NCI-H82 (cell line): Measurements from ENCODE around the gene CAMKMT.
A peak's percentile ranks its signal among the peaks of the same experiment; 100 is the strongest.

Source experiments
- DNase-seq: peaks from one replicate; lab custom pipeline; 2025; lab: John Stamatoyannopoulos, UW

CAMKMT gene

DNA sequence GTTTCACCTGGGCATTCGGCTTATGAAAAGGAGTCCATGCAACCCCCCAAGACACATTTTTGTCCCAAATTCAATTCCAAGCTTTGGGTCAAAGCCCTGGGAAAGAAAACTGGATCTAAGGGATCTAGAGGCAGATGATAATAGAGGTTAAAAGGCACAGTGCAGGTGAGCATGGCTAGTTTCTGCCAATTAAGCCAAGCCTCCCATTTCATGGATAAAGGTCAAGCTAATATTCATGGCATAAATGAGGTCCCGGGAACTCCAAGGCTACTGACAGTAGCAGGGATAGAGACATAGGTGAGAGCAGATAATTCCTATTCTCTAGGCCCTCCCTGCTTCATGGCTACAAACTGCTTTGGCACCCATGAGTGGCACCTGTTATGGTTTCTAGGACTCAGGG, 83.1 kb downstream of the CAMKMT start:
- DNase-seq = no peak

DNA sequence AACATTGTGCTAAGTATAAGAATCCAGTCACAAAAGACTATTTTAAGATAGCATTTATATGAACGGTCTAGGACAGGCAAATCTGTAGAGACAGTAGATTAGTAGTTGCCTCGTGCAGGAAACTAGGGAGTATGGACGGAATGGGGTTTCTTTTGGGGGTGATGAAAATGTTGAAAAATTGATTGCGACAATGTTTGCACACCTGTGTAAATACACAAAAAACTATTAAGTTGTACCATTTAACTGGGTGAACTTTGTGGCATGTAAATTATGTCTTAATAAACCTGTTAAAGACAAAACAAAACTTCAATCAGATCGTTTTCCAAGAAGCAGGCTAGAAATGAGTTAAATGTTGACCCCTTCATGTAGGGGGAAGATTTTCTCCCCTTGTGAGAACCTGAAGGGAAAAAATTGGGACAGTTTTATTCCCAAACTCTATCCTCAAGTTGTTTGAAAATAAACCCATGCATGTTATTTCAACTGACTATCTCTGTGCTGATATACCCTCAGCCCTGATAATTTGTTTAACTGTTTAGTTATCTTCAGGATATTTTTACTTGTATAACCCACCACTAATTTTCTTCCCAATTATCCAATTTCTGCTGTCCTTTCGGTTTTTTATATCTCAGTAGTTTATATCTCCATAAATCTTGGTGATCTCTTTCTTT, 87.2 kb downstream of the CAMKMT start:
- DNase-seq = no peak

DNA sequence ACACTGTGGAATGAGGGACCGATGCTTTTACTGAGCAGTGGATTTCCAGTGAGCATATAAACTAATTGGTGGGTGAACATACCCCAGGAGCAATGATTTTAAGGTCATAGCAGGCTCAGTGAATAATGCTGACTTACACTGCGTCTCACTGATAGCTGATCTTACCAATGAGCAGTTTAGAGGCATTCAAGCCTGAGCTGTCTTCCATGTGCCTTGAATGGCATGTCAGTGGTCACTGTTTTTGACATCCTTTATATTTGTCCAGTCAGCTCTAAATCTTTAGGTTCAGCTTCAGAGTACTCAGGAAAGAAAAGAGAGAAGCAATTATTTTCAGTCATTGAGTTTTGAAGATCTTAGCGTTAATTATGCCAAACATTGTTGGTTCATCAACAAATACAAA, 88.3 kb downstream of the CAMKMT start:
- DNase-seq = peak; percentile 7

DNA sequence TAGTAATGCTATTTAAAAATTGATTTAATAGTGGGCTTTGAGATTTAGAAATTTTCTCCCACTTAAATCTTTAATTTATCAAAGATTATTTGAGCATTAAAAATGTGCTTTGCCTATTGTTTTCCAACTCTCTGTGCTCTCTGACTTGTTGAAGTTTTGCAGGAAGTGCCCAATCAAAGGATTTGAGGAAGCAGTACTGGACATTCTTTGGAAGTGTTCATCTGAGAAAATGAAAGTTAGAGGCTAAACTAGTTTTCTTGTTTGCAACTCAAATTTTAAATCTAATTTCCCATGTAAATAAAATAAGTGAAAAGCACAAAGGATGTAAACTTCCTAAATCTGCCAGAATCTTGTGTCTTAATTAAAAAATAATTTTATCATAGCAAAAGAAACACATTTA, 89.1 kb downstream of the CAMKMT start:
- no peak for DNase-seq

DNA sequence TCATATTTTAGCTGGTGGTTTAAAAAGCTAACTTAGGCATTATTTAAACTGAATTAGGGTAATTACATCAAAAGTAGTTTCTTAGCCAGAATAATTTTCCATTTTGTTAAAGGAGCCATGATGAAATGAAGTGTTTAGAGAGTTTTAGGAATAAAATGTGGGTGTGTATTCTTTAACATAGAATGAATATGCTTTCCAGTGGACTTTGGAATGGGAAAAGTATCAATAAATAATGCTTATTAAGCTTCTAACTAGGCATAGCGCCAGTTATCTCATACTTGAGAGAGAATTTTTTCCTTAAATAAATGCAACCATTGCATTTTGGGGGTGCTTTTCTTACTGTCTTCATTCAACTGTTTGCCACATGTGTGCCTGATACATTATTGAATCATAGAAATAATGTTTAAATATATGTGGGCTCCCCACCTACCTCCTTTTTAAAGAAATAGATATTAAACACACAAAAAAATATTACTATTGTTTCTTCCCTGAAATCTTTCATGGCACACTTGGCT, 90.4 kb downstream of the CAMKMT start:
- DNase-seq = no peak

DNA sequence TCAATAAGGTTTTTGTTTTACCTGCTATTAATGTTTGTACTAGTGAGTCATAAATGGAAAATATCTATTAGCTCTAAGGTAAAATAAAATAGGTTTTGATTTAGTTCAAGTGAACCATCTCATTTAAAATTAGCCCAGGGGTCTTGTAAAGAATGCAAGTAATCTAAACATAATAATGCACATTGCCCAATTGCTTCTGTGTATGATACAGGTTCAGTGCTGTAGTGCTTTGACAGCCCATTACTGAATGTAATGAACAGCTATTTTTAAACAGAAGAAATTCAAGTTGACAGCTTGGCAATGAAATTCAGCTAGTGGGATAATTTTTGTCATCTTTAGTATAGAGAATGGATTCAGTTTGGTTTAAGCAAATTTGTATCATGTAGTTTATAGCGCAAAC, 91.5 kb downstream of the CAMKMT start:
- no peak for DNase-seq

DNA sequence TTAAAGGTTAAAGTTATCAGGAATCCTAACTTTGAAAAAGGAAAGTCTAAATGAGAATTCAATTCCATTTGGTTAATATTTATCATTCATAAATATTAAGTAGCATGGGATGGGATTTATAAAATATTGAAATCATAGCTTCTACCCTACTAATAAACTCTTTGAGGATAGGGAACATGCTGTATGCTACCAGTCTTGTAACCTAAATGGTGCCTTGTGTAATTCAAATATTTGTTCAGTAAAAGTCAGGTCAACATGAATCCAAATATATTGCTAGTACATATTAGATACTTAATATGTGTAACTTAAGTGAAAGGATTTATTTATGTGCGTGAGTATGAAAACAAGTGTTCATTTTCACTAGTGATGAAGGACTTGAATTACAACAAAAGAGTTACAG, 94.1 kb downstream of the CAMKMT start:
- DNase-seq = no peak

DNA sequence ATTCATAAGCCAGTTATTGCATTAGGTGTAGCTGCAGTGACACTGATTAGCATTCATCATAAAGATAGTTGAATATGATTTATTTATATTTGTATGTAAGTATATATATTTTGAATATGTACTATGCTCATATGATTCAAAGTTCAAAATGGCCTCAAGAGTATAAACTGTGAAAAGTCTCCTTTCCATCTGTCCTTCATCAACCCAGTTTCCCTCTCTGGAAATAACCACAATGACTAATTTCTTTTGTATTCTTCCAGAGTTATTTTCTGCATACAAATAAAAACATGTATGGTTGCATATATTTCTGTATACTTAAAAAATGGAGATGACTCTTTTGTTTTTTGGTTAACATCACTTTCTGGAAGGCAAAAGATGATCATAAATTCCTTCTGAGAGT, 95.2 kb downstream of the CAMKMT start:
- no peak for DNase-seq

DNA sequence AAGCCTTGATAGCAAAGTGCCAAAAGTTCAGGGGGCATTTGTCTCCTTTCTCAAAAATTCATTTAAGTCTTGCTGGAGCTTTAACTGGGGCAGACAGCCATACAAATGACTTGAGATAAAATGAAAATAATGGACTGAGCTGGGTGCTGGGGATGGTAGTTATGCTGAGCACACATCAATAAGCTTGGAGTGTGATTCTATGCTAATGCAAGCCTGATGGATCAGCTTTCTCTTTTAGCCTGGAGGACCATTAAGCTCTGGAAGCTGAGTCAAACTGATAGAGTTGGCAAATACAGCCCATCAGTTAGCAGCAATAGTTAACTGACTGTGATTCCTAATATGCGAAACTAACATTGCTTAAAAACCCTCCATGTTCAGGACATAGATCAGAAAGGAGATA, 98.0 kb downstream of the CAMKMT start:
- no peak for DNase-seq

DNA sequence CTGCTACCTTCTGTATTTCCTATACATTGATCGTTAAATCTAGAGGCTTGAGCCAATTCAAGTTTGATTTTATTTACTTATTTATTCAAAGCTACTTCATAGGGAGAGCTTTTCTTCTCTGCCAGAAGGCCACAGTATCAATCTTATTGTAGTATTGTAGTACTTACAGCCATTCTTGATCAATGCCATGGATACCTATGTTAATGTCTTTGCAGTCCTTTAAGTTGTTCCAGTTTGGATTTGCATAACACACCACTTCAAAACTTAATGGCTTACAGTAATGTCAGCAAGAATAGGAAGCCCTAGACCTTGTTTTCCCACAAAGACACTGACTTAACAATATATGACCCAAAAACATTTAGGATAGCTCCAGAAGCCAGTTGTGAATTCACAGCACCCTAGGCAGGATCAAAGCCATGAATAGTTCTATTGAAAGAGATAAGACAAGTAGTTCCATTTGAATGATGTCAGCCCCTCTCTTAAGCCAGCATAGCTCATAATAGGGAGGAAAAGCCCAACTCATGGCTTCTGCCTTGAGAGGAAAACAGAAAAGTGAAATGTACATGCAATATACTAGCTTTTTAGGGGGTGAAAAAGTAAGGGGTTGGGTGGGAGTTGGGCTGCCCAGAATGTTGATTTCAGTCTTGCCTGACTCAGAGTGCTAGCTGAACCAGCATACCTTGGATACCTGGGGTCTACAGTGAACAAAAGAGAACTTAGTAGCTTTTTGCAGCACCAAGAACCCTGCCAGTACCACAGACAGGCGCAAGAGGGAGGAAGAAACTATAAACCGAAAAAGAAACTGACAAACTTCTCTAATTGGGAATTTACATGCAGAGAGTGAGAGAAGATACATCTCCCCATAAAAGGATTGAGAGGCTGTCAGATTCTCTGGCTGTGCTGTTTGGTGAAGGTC, 101.4 kb downstream of the CAMKMT start:
- no peak for DNase-seq

DNA sequence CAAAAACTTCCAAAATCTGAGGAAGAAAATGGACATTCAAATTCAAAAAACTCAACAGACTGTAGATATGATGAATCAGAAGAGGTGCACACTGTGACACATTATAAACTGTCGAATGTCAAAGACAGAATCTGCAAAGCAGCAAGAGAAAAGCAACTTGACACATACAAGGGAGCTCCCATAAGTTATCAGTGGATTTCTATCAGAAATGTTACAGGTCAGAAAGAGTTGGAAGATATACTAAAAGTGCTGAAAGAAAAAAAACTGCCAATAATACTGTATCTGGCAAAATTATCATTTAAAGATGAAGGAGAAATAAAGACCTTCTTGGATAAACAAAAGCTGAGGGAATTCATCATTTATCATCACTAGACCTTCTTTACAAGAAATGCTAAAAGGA, 102.7 kb downstream of the CAMKMT start:
- no peak for DNase-seq

DNA sequence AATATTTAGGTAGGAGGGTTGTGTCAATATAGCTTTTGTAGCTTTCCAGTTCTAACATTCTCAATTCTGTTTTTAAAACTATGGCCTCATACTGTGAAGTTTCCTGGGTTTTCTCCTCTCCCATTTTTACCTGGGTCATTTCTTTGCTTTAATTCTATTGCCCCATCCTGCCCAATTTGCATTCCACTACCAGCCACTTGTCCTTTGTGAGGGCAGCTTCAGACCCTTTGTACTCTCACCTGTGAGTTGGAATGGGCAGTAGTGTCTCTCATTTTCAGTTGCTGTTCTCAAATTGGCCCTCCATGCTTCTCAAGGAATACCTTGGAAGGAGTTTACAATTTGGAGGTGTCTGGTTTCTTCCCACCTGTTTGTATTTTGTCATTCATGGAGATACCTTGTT, 108.4 kb downstream of the CAMKMT start:
- no peak for DNase-seq

DNA sequence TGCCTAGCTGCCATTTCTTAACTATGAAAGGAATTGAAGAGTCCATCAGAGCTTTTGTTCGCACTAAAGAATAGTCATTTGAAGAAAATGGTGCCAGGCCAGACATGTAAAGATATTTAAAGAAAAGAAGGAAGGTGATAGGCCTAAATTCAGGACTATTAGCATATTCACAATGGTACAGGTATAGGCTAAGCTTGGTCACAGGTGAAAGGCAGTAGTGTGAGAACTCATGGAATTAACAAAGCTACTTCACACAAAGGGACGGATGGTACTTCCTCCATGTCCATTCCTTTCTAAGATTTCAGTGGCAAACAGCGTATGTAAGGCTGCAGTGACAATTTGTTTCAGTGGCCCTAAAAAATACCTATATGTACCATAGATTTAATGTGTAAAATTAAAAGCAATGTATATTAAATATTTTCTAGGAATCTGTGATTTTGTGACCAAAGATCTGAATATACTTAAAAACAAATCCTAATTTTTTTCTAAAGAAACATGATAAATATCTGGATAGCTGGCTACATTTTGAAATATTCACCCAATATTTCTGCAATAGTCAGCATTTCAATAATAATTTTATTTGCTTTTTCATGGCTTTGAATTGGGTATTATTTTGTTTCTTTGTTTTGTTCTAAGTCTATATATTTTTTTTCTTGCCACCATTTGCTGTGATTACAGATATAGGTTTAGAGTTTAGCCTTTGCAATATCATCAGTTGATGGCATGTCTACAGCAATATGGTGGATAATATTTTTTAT, 116.1 kb downstream of the CAMKMT start:
- no peak for DNase-seq

DNA sequence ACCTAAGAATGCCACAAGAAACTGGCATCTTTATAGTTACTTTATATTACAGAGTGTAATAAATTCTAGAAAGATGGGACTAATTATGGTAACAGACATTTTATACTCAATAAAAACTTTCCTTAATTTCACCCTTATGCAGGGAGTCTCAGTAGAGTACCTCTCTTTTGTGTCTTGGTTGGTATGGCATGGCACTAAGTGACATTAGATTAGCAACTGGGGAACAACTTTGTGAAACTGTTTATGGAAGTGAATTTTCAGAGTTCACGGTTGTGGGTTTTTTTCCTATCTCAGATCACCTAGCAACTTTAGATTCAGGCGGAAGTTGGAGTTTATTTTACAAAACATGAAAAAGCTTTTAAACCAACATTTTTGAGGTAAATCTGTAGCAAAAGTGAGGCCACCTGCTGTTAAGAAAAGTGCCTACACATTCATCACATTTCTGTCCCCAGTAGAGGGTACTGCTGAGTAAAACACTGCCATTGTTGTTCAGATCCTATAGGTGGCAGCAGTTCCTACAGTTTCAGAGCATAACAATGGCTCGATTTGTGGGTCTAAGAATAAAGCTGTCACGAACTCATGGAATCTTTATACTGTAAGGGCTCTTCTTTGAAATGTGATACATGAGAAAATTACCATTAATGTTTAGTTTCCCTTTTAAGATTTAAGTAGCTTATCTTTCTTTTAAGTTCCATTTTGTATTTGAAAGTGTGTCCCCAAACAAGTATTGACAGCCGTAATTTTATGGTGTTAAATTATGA, 117.6 kb downstream of the CAMKMT start:
- DNase-seq = peak; percentile 92

DNA sequence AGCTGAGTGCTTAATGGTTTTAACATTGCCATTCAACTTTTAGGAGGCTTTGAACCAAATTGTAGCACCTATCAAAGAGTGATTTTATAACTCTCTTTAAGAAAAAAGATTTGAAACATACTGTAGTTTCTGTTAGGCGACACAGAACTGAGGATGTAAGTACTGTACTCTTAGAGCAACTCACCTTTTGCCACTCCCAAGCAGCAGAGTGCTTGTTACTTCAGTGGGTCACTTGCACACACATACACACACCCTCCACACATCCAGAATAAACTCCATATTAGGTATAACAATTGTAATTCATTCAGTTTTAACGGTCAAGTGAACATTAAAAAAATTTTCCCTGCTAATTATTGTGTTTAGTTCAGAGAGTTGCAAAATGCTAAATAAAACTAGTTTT, 118.3 kb downstream of the CAMKMT start:
- peak; percentile 22 for DNase-seq

DNA sequence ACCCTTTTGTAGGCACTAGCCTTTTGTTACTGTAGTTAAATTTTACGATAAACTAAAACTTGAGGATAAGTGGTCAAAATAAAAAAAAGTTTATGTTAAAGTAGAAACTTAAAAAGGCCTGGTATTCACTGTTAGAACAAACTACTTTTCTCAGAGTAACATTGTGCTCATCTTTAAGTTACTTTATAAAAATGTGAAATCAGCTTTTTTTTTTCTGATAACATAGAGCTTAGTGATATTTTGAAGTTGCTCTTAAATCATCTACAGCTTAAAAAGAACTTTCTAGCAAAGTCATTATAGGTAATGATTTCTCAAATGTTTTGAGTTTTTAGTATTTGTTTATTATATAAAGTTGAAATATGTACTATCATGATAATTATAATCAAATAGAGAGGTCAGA, 125.3 kb downstream of the CAMKMT start:
- DNase-seq = no peak

DNA sequence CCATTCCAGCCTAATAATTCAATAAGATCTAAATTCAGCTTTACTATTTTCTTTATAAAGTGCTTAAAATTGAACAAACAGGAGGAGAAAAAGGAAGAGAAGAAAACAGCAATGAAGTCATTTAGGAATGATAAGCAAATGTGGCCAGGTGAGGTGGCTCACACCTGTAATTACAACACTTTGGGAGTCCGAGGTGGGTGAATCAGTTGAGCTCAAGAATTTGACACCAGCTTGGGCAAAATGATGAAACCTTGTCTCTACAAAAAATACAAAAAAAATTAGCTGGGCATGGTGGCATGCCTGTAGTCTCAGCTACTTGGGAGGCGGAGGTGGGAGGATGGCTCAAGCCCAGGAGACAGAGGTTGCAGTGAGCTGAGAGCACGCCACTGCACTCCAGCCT, 129.0 kb downstream of the CAMKMT start:
- DNase-seq = no peak

DNA sequence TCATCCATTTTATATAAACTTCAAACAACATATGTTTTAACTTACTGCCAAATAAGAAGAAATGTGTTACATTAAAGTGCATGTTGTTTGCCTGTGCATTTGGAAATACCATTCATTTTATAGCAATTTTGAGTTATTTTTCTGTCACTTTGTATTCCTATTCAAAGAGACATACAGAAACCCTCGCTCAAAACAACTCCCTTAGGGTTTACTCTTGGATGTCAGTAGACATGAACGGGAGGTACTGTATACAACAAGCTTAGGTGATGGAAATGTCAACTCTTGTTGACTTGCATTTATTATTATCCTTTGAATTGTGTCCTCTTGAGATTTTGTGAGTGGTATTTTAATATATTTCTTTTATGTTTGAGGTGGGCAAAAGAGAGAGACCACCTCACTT, 132.3 kb downstream of the CAMKMT start:
- DNase-seq = no peak

DNA sequence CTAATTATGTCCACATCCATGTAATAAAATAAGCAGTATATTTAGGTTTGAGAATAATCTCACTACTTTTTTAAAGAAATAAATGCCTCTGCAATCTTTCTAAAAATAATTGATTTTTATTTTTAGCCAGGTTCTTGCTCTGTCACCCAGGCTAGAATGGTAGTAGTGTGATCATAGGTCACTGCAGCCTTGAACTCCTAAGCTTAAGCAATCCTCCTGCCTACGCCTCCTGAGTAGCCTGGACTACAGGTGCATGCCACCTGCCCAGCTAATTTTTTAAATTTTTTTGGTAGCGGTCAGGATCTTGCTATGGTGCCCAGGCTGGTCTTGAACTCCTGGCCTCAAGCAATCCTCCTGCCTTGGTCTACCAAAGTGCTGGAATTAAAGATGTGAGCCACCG, 133.3 kb downstream of the CAMKMT start:
- no peak for DNase-seq

DNA sequence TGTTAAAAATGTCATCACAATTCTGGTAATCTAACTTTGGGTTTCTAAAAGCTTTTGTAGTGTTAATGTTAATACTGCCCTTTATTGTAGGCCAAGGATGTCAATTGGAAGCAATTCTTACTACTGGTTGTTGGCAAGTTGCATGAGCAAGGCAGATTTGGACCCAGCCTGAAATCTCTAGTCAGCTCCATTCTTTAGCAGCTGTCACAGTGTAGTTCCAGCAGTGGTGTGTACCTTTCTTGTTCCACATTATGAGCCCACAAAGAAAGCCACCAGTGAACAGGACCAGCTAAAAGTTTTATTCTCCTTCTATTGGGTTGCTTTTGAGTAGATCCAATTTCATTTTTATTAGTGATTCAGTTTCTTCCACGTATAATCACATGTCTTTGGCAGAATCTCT, 133.8 kb downstream of the CAMKMT start:
- peak; percentile 9 for DNase-seq

DNA sequence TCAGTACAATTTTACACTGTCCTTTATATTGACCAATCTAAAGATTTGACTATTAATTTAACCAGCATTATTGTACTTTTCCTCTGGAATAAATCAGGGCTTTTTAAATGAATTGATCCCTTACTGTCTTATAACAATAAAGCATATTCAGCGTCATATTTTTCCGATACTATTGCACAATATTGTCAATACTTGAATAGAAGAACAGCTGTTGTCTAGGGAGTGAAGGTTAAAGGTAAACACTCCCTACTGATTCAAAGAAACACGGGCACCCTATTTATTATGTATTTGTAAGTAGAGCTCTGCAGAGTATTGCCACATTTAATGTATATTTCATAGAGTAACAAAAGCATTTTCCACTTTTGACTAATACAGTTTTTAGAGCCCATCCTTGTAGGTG, 134.4 kb downstream of the CAMKMT start:
- DNase-seq = no peak

DNA sequence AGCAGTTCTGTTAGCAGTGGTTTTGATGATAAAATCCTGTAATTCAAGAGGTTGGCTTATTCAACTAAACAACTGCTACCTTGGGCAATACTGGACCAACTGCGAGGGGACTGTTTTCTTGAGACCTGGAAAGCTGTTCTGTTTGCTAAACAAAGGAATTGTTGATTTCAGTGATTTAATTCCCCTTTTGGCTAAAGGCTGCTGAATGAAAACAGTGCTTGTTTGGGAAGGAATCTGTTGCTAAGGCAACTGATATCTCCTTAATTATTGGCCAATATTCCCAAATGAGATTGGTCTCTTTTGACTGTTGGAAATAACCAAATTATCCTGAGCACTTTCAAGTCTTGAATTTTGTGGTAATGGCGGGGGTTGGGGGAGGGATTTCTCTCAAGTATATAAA, 136.8 kb downstream of the CAMKMT start:
- peak; percentile 13 for DNase-seq
